ENCODE measurements around the gene POU2AF2.

- no peak for TF ChIP-seq EP300 (IDR thresholded peaks at IDR 0.05; ENCODE audit: borderline replicate concordance)
- TF ChIP-seq FOXM1 (IDR thresholded peaks at IDR 0.05; ENCODE audit: borderline replicate concordance, low read depth): no peak
- TF ChIP-seq TAF1 (IDR thresholded peaks at IDR 0.05; ENCODE audit: low read depth): no peak
- no peak for TF ChIP-seq RAD21 (IDR thresholded peaks at IDR 0.05; ENCODE audit: low read depth)
- no peak for TF ChIP-seq YY1 (IDR thresholded peaks at IDR 0.05; ENCODE audit: low read depth)
- TF ChIP-seq CREB1 (IDR thresholded peaks at IDR 0.05; ENCODE audit: low read depth): no peak
- TF ChIP-seq CEBPB (IDR thresholded peaks at IDR 0.05): no peak
- TF ChIP-seq MAX (IDR thresholded peaks at IDR 0.05): no peak
- no peak for TF ChIP-seq ZBTB7A (IDR thresholded peaks at IDR 0.05; ENCODE audit: low read depth)
- TF ChIP-seq USF1 (IDR thresholded peaks at IDR 0.05): no peak
- no peak for TF ChIP-seq EGR1 (IDR thresholded peaks at IDR 0.05)
Measured at GRCh38 chr11:111253630-111254029, 8.1 kb downstream of the POU2AF2 start.
